WTC11 (cell line): ENCODE measurements around the gene CACNB4. TPM values are rescaled to one million over a fixed set of nuclear protein-coding genes. Genes with fewer than 3 reads are reported as not detected.

ENCODE experiments used
- ATAC-seq: fragments of 200-7000 bp; cut with Tn5 transposase; 2 replicates; pipeline ENCODE4 v1.10.0; 2021; ENCODE audit warnings: mild to moderate bottlenecking, moderate library complexity
- CTCF ChIA-PET: fragments of 300-600 bp; sonication (Branson Sonifier 250); formaldehyde crosslinking; loops from one replicate; lab custom pipeline; 2021; ENCODE audit warnings: antibody characterized with exemption; lab: Charles Lee
- POLR2A ChIA-PET: fragments of 350-600 bp; sonication (Branson Sonifier 250); formaldehyde crosslinking; loops from one replicate; lab custom pipeline; 2021; ENCODE audit warnings: antibody characterized with exemption; lab: Charles Lee
- DNase-seq: peaks from one replicate; pipeline ENCODE4 v3.0.0; 2021; ENCODE audit warnings: low spot score
- H3K27ac Mint-ChIP-seq: 2 replicates; pipeline ENCODE4 v1.8.0; 2021; ENCODE audit warnings: mixed read lengths
- H3K27me3 Mint-ChIP-seq: 2 replicates; pipeline ENCODE4 v1.8.0; 2021; ENCODE audit warnings: low read depth, mild to moderate bottlenecking, moderate library complexity, mixed read lengths
- H3K36me3 Mint-ChIP-seq: 2 replicates; pipeline ENCODE4 v1.8.0; 2021; ENCODE audit warnings: mixed read lengths
- H3K4me1 Mint-ChIP-seq: 2 replicates; pipeline ENCODE4 v1.8.0; 2022; ENCODE audit warnings: mixed read lengths
- H3K4me3 Mint-ChIP-seq: 2 replicates; pipeline ENCODE4 v1.8.0; 2021; ENCODE audit warnings: mild to moderate bottlenecking, moderate library complexity, mixed read lengths
- H3K9me3 Mint-ChIP-seq: 2 replicates; pipeline ENCODE4 v1.8.0; 2021; ENCODE audit warnings: mixed read lengths
- FOXK1 ChIP-seq: sonication (generic); formaldehyde crosslinking; IDR thresholded peaks from 2 replicates; pipeline ENCODE4 v1.8.0; 2022; ENCODE audit warnings: mild to moderate bottlenecking, moderate library complexity, missing genetic modification reagents
- GRHL2 ChIP-seq: fragments of 250-450 bp; sonication (Bioruptor Pico); IDR thresholded peaks from 2 replicates; pipeline ENCODE4 v1.8.0; 2022; ENCODE audit warnings: mild to moderate bottlenecking, moderate library complexity; ENCODE audit not compliant: insufficient replicate concordance, severe bottlenecking
- MYBL2 ChIP-seq: sonication (generic); formaldehyde crosslinking; IDR thresholded peaks from 2 replicates; pipeline ENCODE4 v1.8.1; 2023; ENCODE audit warnings: mild to moderate bottlenecking, moderate library complexity, missing genetic modification reagents
- NR2C2 ChIP-seq: sonication (generic); formaldehyde crosslinking; IDR thresholded peaks from 2 replicates; pipeline ENCODE4 v1.8.0; 2022; ENCODE audit warnings: mild to moderate bottlenecking, missing genetic modification reagents
- OVOL2 ChIP-seq: fragments of 250-450 bp; sonication (Bioruptor Pico); IDR thresholded peaks from 2 replicates; pipeline ENCODE4 v1.9.0; 2021; ENCODE audit warnings: mild to moderate bottlenecking, borderline replicate concordance
- RORB ChIP-seq: fragments of 250-450 bp; sonication (Bioruptor Pico); IDR thresholded peaks from 2 replicates; pipeline ENCODE4 v1.9.0; 2021; ENCODE audit warnings: mild to moderate bottlenecking
- ZNF263 ChIP-seq: sonication (generic); formaldehyde crosslinking; IDR thresholded peaks from 2 replicates; pipeline ENCODE4 v1.8.1; 2022; ENCODE audit warnings: low read depth, mild to moderate bottlenecking, moderate library complexity, missing genetic modification reagents
- ZNF423 ChIP-seq: fragments of 250-450 bp; sonication (Bioruptor Pico); IDR thresholded peaks from 2 replicates; pipeline ENCODE4 v2.1.2; 2022; ENCODE audit warnings: mild to moderate bottlenecking, moderate library complexity
- total RNA-seq: library from RNA; stranded (reverse); gene quantifications from 3 replicates; pipeline ENCODE4 v1.2.3, GENCODE V29; 2021
- TF ChIP-seq, protein P1 (sequence below): sonication (generic); formaldehyde crosslinking; conservative IDR thresholded peaks from 2 replicates; pipeline ENCODE4 v1.8.1; 2023; ENCODE audit warnings: mild to moderate bottlenecking, low read depth, missing genetic modification reagents, moderate library complexity
- TF ChIP-seq, protein P2 (sequence below): sonication (generic); formaldehyde crosslinking; IDR thresholded peaks from 2 replicates; pipeline ENCODE4 v1.8.0; 2022; ENCODE audit warnings: mild to moderate bottlenecking, missing genetic modification reagents
- TF ChIP-seq, protein P3 (sequence below): sonication (generic); formaldehyde crosslinking; IDR thresholded peaks from 2 replicates; pipeline ENCODE4 v1.8.0; 2022; ENCODE audit warnings: mild to moderate bottlenecking, missing genetic modification reagents
- TF ChIP-seq, protein P4 (sequence below): sonication (generic); formaldehyde crosslinking; IDR thresholded peaks from 2 replicates; pipeline ENCODE4 v1.8.1; 2022; ENCODE audit warnings: low read depth, mild to moderate bottlenecking, moderate library complexity, missing genetic modification reagents, borderline replicate concordance
- TF ChIP-seq, protein P5 (sequence below): fragments of 250-450 bp; sonication (Bioruptor Pico); IDR thresholded peaks from 2 replicates; pipeline ENCODE4 v1.9.0; 2021; ENCODE audit warnings: mild to moderate bottlenecking
- TF ChIP-seq, protein P6 (sequence below): sonication (generic); formaldehyde crosslinking; IDR thresholded peaks from 2 replicates; pipeline ENCODE4 v1.8.1; 2023; ENCODE audit warnings: mild to moderate bottlenecking, moderate library complexity, missing genetic modification reagents
- TF ChIP-seq, protein P7 (sequence below): sonication (generic); formaldehyde crosslinking; IDR thresholded peaks from 2 replicates; pipeline ENCODE4 v1.8.1; 2023; ENCODE audit warnings: mild to moderate bottlenecking, missing genetic modification reagents, moderate library complexity
- TF ChIP-seq, protein P8 (sequence below): sonication (generic); formaldehyde crosslinking; IDR thresholded peaks from 2 replicates; pipeline ENCODE4 v1.8.0; 2022; ENCODE audit warnings: missing genetic modification reagents
- TF ChIP-seq, protein P9 (sequence below): sonication (generic); formaldehyde crosslinking; IDR thresholded peaks from 2 replicates; pipeline ENCODE4 v1.8.0; 2023; ENCODE audit warnings: mild to moderate bottlenecking, missing genetic modification reagents

CACNB4 gene
- total RNA-seq, 1 experiment from 2014 or later = 4.7 TPM

DNA sequence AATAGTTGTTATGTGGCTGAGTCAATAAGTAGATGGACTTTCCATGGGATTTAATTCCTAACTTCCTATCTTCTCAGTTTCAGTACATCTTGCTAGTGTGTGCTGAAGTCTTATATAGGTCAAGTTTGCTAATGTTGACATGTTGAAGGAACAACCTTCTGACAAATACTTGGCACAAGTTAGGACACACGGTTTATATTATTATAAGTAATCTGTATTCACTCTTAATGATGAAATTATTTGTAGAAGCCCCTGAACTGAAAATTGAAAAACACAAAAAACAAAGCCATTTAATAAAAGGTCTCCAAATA, 289.8 kb downstream of the CACNB4 start (continued):
- TF ChIP-seq, protein P1, sequence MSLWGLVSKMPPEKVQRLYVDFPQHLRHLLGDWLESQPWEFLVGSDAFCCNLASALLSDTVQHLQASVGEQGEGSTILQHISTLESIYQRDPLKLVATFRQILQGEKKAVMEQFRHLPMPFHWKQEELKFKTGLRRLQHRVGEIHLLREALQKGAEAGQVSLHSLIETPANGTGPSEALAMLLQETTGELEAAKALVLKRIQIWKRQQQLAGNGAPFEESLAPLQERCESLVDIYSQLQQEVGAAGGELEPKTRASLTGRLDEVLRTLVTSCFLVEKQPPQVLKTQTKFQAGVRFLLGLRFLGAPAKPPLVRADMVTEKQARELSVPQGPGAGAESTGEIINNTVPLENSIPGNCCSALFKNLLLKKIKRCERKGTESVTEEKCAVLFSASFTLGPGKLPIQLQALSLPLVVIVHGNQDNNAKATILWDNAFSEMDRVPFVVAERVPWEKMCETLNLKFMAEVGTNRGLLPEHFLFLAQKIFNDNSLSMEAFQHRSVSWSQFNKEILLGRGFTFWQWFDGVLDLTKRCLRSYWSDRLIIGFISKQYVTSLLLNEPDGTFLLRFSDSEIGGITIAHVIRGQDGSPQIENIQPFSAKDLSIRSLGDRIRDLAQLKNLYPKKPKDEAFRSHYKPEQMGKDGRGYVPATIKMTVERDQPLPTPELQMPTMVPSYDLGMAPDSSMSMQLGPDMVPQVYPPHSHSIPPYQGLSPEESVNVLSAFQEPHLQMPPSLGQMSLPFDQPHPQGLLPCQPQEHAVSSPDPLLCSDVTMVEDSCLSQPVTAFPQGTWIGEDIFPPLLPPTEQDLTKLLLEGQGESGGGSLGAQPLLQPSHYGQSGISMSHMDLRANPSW (CRISPR knock-in tag) = no peak
- TF ChIP-seq GRHL2 (CRISPR knock-in tag) = no peak
- no peak for TF ChIP-seq ZNF423 (CRISPR knock-in tag)
- no peak for TF ChIP-seq ZNF263
- TF ChIP-seq MYBL2 (CRISPR knock-in tag) = no peak
- TF ChIP-seq, protein P2, sequence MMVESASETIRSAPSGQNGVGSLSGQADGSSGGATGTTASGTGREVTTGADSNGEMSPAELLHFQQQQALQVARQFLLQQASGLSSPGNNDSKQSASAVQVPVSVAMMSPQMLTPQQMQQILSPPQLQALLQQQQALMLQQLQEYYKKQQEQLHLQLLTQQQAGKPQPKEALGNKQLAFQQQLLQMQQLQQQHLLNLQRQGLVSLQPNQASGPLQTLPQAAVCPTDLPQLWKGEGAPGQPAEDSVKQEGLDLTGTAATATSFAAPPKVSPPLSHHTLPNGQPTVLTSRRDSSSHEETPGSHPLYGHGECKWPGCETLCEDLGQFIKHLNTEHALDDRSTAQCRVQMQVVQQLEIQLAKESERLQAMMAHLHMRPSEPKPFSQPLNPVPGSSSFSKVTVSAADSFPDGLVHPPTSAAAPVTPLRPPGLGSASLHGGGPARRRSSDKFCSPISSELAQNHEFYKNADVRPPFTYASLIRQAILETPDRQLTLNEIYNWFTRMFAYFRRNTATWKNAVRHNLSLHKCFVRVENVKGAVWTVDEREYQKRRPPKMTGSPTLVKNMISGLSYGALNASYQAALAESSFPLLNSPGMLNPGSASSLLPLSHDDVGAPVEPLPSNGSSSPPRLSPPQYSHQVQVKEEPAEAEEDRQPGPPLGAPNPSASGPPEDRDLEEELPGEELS (CRISPR knock-in tag) = no peak

DNA sequence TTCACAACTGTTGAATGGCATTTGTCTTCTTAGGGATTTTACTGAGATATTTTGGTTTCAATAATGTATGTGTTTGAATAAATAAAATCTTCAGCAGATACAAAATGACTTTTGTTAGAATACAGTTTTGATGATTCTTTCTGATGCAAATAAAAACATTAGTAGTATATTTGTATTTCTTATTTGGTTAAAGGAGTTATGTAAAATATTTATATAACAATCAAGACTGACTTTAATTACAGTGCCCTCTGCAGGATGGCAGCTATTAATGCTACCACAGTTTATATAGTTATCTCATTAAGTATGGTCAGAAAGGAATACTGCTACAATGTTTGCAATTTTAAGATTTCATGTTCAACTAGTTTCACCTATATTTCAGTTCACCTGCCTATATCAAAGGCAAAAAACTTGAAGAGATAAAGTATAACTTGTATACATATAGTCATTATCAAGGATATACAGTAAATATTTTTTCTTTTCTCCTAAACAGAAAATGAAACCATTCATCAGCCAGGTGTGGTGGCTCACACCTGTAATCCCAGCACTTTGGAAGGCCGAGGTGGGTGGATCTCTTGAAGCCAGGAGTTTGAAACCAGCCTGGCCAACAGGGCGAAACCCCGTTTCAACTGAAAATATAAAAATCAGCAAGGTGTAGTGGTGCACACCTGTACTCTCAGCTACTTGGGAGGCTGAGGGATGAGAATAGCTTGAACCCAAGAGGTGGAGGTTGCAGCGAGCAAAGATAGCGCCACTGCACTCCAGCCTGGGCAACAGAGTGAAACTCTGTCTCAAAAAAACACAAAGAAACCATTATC, 290.4 kb downstream of the CACNB4 start:
- ChIA-PET POLR2A (no interaction called here), CTCF (interaction anchor here (0.8 to 1.0 kb wide), 3 partner anchors 8 to 217 kb away, joined by 3 to 5 read pairs (median 3); no protein-coding TSS in a partner anchor)
- TF ChIP-seq, protein P3, sequence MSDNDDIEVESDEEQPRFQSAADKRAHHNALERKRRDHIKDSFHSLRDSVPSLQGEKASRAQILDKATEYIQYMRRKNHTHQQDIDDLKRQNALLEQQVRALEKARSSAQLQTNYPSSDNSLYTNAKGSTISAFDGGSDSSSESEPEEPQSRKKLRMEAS (CRISPR knock-in tag) = no peak
- TF ChIP-seq FOXK1 (no peak), RORB (CRISPR knock-in tag) (no peak), NR2C2 (no peak), OVOL2 (CRISPR knock-in tag) (no peak)
- TF ChIP-seq, protein P4, sequence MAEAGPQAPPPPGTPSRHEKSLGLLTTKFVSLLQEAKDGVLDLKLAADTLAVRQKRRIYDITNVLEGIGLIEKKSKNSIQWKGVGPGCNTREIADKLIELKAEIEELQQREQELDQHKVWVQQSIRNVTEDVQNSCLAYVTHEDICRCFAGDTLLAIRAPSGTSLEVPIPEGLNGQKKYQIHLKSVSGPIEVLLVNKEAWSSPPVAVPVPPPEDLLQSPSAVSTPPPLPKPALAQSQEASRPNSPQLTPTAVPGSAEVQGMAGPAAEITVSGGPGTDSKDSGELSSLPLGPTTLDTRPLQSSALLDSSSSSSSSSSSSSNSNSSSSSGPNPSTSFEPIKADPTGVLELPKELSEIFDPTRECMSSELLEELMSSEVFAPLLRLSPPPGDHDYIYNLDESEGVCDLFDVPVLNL (CRISPR knock-in tag) = no peak
- TF ChIP-seq, protein P5, sequence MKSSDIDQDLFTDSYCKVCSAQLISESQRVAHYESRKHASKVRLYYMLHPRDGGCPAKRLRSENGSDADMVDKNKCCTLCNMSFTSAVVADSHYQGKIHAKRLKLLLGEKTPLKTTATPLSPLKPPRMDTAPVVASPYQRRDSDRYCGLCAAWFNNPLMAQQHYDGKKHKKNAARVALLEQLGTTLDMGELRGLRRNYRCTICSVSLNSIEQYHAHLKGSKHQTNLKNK = no peak
- TF ChIP-seq, protein P6, sequence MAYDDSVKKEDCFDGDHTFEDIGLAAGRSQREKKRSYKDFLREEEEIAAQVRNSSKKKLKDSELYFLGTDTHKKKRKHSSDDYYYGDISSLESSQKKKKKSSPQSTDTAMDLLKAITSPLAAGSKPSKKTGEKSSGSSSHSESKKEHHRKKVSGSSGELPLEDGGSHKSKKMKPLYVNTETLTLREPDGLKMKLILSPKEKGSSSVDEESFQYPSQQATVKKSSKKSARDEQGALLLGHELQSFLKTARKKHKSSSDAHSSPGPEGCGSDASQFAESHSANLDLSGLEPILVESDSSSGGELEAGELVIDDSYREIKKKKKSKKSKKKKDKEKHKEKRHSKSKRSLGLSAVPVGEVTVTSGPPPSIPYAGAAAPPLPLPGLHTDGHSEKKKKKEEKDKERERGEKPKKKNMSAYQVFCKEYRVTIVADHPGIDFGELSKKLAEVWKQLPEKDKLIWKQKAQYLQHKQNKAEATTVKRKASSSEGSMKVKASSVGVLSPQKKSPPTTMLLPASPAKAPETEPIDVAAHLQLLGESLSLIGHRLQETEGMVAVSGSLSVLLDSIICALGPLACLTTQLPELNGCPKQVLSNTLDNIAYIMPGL (CRISPR knock-in tag) = no peak
- TF ChIP-seq, protein P7, sequence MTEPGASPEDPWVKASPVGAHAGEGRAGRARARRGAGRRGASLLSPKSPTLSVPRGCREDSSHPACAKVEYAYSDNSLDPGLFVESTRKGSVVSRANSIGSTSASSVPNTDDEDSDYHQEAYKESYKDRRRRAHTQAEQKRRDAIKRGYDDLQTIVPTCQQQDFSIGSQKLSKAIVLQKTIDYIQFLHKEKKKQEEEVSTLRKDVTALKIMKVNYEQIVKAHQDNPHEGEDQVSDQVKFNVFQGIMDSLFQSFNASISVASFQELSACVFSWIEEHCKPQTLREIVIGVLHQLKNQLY (CRISPR knock-in tag) = no peak
- TF ChIP-seq, protein P8, sequence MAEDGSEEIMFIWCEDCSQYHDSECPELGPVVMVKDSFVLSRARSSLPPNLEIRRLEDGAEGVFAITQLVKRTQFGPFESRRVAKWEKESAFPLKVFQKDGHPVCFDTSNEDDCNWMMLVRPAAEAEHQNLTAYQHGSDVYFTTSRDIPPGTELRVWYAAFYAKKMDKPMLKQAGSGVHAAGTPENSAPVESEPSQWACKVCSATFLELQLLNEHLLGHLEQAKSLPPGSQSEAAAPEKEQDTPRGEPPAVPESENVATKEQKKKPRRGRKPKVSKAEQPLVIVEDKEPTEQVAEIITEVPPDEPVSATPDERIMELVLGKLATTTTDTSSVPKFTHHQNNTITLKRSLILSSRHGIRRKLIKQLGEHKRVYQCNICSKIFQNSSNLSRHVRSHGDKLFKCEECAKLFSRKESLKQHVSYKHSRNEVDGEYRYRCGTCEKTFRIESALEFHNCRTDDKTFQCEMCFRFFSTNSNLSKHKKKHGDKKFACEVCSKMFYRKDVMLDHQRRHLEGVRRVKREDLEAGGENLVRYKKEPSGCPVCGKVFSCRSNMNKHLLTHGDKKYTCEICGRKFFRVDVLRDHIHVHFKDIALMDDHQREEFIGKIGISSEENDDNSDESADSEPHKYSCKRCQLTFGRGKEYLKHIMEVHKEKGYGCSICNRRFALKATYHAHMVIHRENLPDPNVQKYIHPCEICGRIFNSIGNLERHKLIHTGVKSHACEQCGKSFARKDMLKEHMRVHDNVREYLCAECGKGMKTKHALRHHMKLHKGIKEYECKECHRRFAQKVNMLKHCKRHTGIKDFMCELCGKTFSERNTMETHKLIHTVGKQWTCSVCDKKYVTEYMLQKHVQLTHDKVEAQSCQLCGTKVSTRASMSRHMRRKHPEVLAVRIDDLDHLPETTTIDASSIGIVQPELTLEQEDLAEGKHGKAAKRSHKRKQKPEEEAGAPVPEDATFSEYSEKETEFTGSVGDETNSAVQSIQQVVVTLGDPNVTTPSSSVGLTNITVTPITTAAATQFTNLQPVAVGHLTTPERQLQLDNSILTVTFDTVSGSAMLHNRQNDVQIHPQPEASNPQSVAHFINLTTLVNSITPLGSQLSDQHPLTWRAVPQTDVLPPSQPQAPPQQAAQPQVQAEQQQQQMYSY (CRISPR knock-in tag) = no peak
- TF ChIP-seq, protein P9, sequence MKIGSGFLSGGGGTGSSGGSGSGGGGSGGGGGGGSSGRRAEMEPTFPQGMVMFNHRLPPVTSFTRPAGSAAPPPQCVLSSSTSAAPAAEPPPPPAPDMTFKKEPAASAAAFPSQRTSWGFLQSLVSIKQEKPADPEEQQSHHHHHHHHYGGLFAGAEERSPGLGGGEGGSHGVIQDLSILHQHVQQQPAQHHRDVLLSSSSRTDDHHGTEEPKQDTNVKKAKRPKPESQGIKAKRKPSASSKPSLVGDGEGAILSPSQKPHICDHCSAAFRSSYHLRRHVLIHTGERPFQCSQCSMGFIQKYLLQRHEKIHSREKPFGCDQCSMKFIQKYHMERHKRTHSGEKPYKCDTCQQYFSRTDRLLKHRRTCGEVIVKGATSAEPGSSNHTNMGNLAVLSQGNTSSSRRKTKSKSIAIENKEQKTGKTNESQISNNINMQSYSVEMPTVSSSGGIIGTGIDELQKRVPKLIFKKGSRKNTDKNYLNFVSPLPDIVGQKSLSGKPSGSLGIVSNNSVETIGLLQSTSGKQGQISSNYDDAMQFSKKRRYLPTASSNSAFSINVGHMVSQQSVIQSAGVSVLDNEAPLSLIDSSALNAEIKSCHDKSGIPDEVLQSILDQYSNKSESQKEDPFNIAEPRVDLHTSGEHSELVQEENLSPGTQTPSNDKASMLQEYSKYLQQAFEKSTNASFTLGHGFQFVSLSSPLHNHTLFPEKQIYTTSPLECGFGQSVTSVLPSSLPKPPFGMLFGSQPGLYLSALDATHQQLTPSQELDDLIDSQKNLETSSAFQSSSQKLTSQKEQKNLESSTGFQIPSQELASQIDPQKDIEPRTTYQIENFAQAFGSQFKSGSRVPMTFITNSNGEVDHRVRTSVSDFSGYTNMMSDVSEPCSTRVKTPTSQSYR = no peak

More for the DNA sequence above, 290.4 kb downstream of the CACNB4 start:
- H3K27me3 Mint-ChIP-seq = no peaks in the 10 kb centered on the region
- no peaks in the 10 kb centered on the region for H3K4me1 Mint-ChIP-seq
- ATAC-seq (no peak), DNase-seq (no peak)
- peaks cover 32% of the 10 kb centered on the region for H3K36me3 Mint-ChIP-seq
- H3K27ac Mint-ChIP-seq = no peak overlapping the region
- H3K4me3 Mint-ChIP-seq = no peak overlapping the region
- H3K9me3 Mint-ChIP-seq = no peaks in the 10 kb centered on the region
